B cell (primary cell): ENCODE measurements around the gene PYGO2. TPM values are rescaled to one million over a fixed set of nuclear protein-coding genes. Genes with fewer than 3 reads are reported as not detected.

Experiments used
- ATAC-seq: fragments of 200-7000 bp; cut with Tn5 transposase; one replicate; pipeline ENCODE4 v1.10.0; 2021; ENCODE audit warnings: low read depth, mild to moderate bottlenecking, moderate number of reproducible peaks, moderate library complexity
- CTCF ChIA-PET: fragments of 350-600 bp; sonication (Branson Sonifier 250); formaldehyde crosslinking; loops from one replicate; lab custom pipeline; 2021; ENCODE audit warnings: antibody characterized with exemption, inconsistent platforms; lab: Charles Lee
- POLR2A ChIA-PET: fragments of 350-600 bp; sonication (Branson Sonifier 250); formaldehyde crosslinking; loops from one replicate; lab custom pipeline; 2021; ENCODE audit warnings: antibody characterized with exemption; lab: Charles Lee
- DNase-seq: peaks from one replicate; pipeline ENCODE4 v3.0.0; 2013
- H2AFZ ChIP-seq: 2 replicates; pipeline ENCODE4 v1.6.1; 2012; ENCODE audit warnings: mild to moderate bottlenecking, low read depth, low read length; ENCODE audit not compliant: insufficient read depth, poor library complexity, severe bottlenecking
- H3K27ac ChIP-seq, 2 donors: 1 replicate in 1 of 2; 2 replicates in 1 of 2; pipeline ENCODE4 v1.5.1; 2012 to 2013; ENCODE audit warnings: low read length in 2 of 2, mild to moderate bottlenecking in 2 of 2, moderate library complexity in 1 of 2
- H3K27me3 ChIP-seq, 4 experiments: fragments of 200-600 bp in 1 of 4; sonication (generic) in 1 of 4; replicated peaks in 1 of 4; 1 replicate in 2 of 4; 2 replicates in 2 of 4; pipeline versions ENCODE4 v1.6.1 to v1.7.0; 2013 to 2016; ENCODE audit warnings: low read length in 3 of 4, mild to moderate bottlenecking in 2 of 4, mixed read lengths in 1 of 4, moderate library complexity in 1 of 4; ENCODE audit not compliant: insufficient read depth in 4 of 4, control insufficient read depth in 3 of 4; ENCODE audit errors: control extremely low read depth in 1 of 4
- H3K36me3 ChIP-seq, 2 experiments: replicated peaks in 1 of 2; 1 replicate in 1 of 2; 2 replicates in 1 of 2; pipeline versions ENCODE4 v1.6.1 to v1.7.1; 2013; ENCODE audit warnings: low read length in 1 of 2; ENCODE audit not compliant: insufficient read depth in 2 of 2, control insufficient read depth in 1 of 2; ENCODE audit errors: control extremely low read depth in 1 of 2, extremely low read depth in 1 of 2
- H3K4me1 ChIP-seq, 2 donors: fragments of 200-600 bp in 1 of 2; sonication (generic) in 1 of 2; 1 replicate in 1 of 2; 2 replicates in 1 of 2; pipeline versions ENCODE4 v1.5.1 to v1.6.1; 2013 to 2017; ENCODE audit warnings: low read length in 2 of 2; ENCODE audit not compliant: control insufficient read depth in 2 of 2, insufficient read depth in 2 of 2
- H3K4me2 ChIP-seq: replicated peaks from 2 replicates; pipeline ENCODE3; 2012; ENCODE audit warnings: mild to moderate bottlenecking, low read depth, low read length; ENCODE audit not compliant: poor library complexity, severe bottlenecking
- H3K4me3 ChIP-seq, 5 experiments: fragments of 200-600 bp in 1 of 5; sonication (generic) in 1 of 5; 1 replicate in 3 of 5; 2 replicates in 2 of 5; pipeline versions ENCODE4 v1.5.1 to v1.7.0; 2011 to 2016; ENCODE audit warnings: low read length in 4 of 5, mild to moderate bottlenecking in 4 of 5, low read depth in 2 of 5, control low read depth in 1 of 5, moderate library complexity in 1 of 5; ENCODE audit not compliant: insufficient read depth in 1 of 5; ENCODE audit errors: control extremely low read depth in 1 of 5, extremely low read depth in 1 of 5
- H3K79me2 ChIP-seq: fragments of 200-600 bp; sonication (generic); one replicate; pipeline ENCODE4 v1.6.0; 2016; ENCODE audit warnings: low read length; ENCODE audit not compliant: control insufficient read depth, insufficient read depth
- H3K9ac ChIP-seq: fragments of 200-600 bp; sonication (generic); 2 replicates; pipeline ENCODE4 v1.6.1; 2017; ENCODE audit warnings: mild to moderate bottlenecking, low read length, moderate library complexity
- H3K9me3 ChIP-seq, 3 donors: one replicate each; pipeline versions ENCODE4 v1.6.1 to v1.7.1; 2013; ENCODE audit warnings: low read length in 2 of 3; ENCODE audit not compliant: control insufficient read depth in 2 of 3, insufficient read depth in 1 of 3; ENCODE audit errors: control extremely low read depth in 1 of 3
- H4K20me1 ChIP-seq: 2 replicates; pipeline ENCODE4 v1.6.0; 2012; ENCODE audit warnings: mild to moderate bottlenecking, low read length; ENCODE audit not compliant: insufficient read depth, control insufficient read depth, poor library complexity, severe bottlenecking
- H3K27ac Mint-ChIP-seq: one replicate; pipeline ENCODE4 v1.8.0; 2021; ENCODE audit warnings: mixed read lengths
- H3K27me3 Mint-ChIP-seq: one replicate; pipeline ENCODE4 v1.8.0; 2021; ENCODE audit warnings: mixed read lengths
- H3K4me1 Mint-ChIP-seq: one replicate; pipeline ENCODE4 v1.8.0; 2021; ENCODE audit warnings: mixed read lengths
- H3K4me3 Mint-ChIP-seq: one replicate; pipeline ENCODE4 v1.8.0; 2021; ENCODE audit warnings: mixed read lengths
- H3K9me3 Mint-ChIP-seq: one replicate; pipeline ENCODE4 v1.8.0; 2022; ENCODE audit warnings: mixed read lengths; ENCODE audit not compliant: insufficient read depth
- EZH2 ChIP-seq: IDR thresholded peaks from 2 replicates; pipeline ENCODE4 v1.6.1; 2012; ENCODE audit warnings: borderline replicate concordance, low read depth, mild to moderate bottlenecking, moderate library complexity, low read length; ENCODE audit not compliant: insufficient read depth, poor library complexity, severe bottlenecking
- WGBS: methylation state at CpG from one replicate; pipeline ENCODE4 v1.1.5; 2013; ENCODE audit warnings: missing lambda C conversion rate; ENCODE audit not compliant: insufficient coverage; 5-methylcytosine and 5-hydroxymethylcytosine counted together
- intact Hi-C: fragments of 100-400 bp; cut with micrococcal nuclease; formaldehyde crosslinking; loops from one replicate; pipeline ENCODE4 v1.10.0; 2022
- polyA plus RNA-seq: library from polyadenylated mRNA; depleted of rRNA; stranded (reverse); fragments of >200 nt; gene quantifications from 2 replicates; pipeline ENCODE4 v1.2.3, GENCODE V29; 2012
- total RNA-seq, 2 donors: library from RNA; stranded (reverse); fragments of 120-200 nt in 1 of 2; gene quantifications; 1 replicate in 1 of 2; 2 replicates in 1 of 2; pipeline versions ENCODE4 v1.2.3 to v1.2.4, GENCODE V29; 2013 to 2022
- TF ChIP-seq, protein P1 (sequence below): fragments of 200-600 bp; IDR thresholded peaks from one replicate; pipeline ENCODE4 v1.8.0; 2022; ENCODE audit warnings: antibody characterized with exemption, mild to moderate bottlenecking

The PYGO2 gene
- total and polyA plus RNA-seq, 2 donors (not counting 1 experiment from before 2014, with no cell fraction given) = 22.2 to 52.7 TPM

DNA sequence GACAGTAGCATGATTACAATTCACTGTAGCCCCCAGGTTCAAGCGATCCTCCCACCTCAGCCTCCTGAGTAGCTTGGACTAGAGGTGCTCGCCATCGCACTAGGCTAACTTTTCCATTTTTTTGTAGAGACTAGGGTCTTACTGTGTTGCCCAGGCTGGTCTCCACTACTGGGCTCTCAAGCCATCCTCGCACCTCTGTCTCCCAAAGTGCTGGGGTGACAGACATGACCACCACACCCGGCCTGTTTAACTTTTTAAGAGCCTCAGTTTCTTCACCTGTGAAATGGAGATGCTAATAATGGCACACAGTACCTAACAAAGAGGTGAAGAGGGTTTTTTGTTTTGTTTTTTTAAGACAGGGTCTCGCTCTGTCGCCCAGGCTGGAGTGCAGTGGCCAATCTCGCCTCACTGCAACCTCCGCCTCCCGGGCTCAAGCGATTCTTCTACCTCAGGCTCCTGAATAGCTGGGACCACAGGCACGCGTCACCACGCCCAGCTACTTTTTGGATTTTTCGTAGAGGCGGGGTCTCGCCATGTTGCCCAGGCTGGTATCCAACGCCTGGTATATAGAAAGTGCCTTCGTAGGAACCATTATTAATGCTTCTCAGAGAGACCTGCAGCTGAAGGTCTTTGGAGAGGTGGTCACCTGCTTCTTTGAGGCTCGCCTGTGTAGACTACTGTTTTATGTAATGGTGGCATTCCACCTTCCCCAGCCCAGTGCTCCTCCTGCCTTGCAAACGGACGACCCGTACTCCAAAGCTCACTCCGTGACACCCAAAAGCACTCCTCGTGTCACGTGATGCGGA is 25.6 kb downstream of the PYGO2 start:
- Mint-ChIP-seq H3K27ac (peak overlapping the region; percentile 100), H3K4me3 (peak overlapping the region; percentile 97), H3K27me3 (no peaks in the 10 kb centered on the region), H3K9me3 (no peaks in the 10 kb centered on the region), H3K4me1 (peaks cover 44% of the 10 kb centered on the region)
- DNase-seq = no peak
- peak overlapping the region; percentile 93 for H3K9ac ChIP-seq
- ATAC-seq = no peak
- no peaks in the 10 kb centered on the region for H4K20me1 ChIP-seq
- H3K36me3 ChIP-seq = peaks cover 0 to 6% of the 10 kb centered on the region in 2 experiments
- peak overlapping the region; percentile 98 for H2AFZ ChIP-seq
- ChIA-PET POLR2A (interaction anchor here (0.6 to 1.5 kb wide), 18 partner anchors 10 to 1022 kb away, joined by 3 to 14 read pairs (median 4); partner anchors contain the start of genes FLAD1, PBXIP1, PYGO2 and UBAP2L), CTCF (interaction anchor here (0.6 to 2.9 kb wide), 26 partner anchors 10 to 608 kb away, joined by 3 to 30 read pairs (median 6); partner anchors contain the start of genes ADAM15, PBXIP1 and PYGO2)
- H3K4me2 ChIP-seq = peak overlapping the region; percentile 80
- peak overlapping the region; percentile 76 to 90 (median 80) for H3K4me3 ChIP-seq
- H3K27ac ChIP-seq = peak overlapping the region; percentile 98
- peaks cover 25 to 43% of the 10 kb centered on the region in 2 donors for H3K4me1 ChIP-seq
- no peaks in the 10 kb centered on the region for H3K27me3 ChIP-seq
- TF ChIP-seq, protein P1, sequence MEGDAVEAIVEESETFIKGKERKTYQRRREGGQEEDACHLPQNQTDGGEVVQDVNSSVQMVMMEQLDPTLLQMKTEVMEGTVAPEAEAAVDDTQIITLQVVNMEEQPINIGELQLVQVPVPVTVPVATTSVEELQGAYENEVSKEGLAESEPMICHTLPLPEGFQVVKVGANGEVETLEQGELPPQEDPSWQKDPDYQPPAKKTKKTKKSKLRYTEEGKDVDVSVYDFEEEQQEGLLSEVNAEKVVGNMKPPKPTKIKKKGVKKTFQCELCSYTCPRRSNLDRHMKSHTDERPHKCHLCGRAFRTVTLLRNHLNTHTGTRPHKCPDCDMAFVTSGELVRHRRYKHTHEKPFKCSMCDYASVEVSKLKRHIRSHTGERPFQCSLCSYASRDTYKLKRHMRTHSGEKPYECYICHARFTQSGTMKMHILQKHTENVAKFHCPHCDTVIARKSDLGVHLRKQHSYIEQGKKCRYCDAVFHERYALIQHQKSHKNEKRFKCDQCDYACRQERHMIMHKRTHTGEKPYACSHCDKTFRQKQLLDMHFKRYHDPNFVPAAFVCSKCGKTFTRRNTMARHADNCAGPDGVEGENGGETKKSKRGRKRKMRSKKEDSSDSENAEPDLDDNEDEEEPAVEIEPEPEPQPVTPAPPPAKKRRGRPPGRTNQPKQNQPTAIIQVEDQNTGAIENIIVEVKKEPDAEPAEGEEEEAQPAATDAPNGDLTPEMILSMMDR = no peak
- no peak for TF ChIP-seq EZH2
- intact Hi-C loops = loop anchor here (5.0 kb wide), 4 partner anchors 64 to 921 kb away; partner anchors contain the start of genes ADAR, ATP8B2, GON4L and KCNN3
- H3K9me3 ChIP-seq = no peaks in the 10 kb centered on the region
- WGBS = 31% methylated on average over 22 of the region's 27 CpGs
- peaks cover 34% of the 10 kb centered on the region for H3K79me2 ChIP-seq
